Thoracic aorta (tissue), 2 donors: ENCODE results near the gene TNS3. TPM values are rescaled to one million over a fixed set of nuclear protein-coding genes. Genes with fewer than 3 reads are reported as not detected.

Experiments
- ATAC-seq: fragments of 150-250 bp; one replicate; pipeline ENCODE4 v1.8.0; 2017; ENCODE audit warnings: low read depth; ENCODE audit not compliant: insufficient number of reproducible peaks, low FRiP score
- DNase-seq: peaks from one replicate; pipeline ENCODE4 v3.0.0-alpha.2; 2020; ENCODE audit warnings: low spot score
- H3K27ac ChIP-seq, 2 donors: fragments of 200-600 bp; sonication (generic); 1 replicate in 1 of 2; 2 replicates in 1 of 2; pipeline ENCODE4 v1.5.1; 2016; ENCODE audit warnings: mild to moderate bottlenecking in 2 of 2, moderate library complexity in 2 of 2
- H3K27me3 ChIP-seq: fragments of 200-600 bp; sonication (generic); replicated peaks from 2 replicates; pipeline ENCODE4 v1.6.0; 2016; ENCODE audit warnings: mild to moderate bottlenecking; ENCODE audit not compliant: insufficient read depth
- H3K36me3 ChIP-seq: fragments of 200-600 bp; sonication (generic); one replicate; pipeline ENCODE4 v1.5.1; 2016
- H3K4me1 ChIP-seq, 2 donors: fragments of 200-600 bp; sonication (generic); 1 replicate in 1 of 2; 2 replicates in 1 of 2; pipeline versions ENCODE4 v1.5.1 to v1.6.0; 2016; ENCODE audit warnings: low read depth in 2 of 2, mild to moderate bottlenecking in 1 of 2; ENCODE audit not compliant: control insufficient read depth in 1 of 2
- H3K4me3 ChIP-seq: fragments of 200-600 bp; sonication (generic); 2 replicates; pipeline ENCODE4 v1.5.1; 2016; ENCODE audit warnings: mild to moderate bottlenecking
- H3K9me3 ChIP-seq: fragments of 200-600 bp; sonication (generic); 2 replicates; pipeline ENCODE4 v1.5.1; 2016
- total RNA-seq, 2 donors: library from RNA; depleted of rRNA; stranded (reverse); fragments of >200 nt; gene quantifications; one replicate each; pipeline versions ENCODE4 v1.1.0 to v1.2.3, GENCODE V29; 2016
- TF ChIP-seq, protein P1 (sequence below): fragments of 200-600 bp; sonication (generic); IDR thresholded peaks from one replicate; pipeline ENCODE4 v1.5.1; 2019; ENCODE audit warnings: antibody characterized with exemption

TNS3 gene
- total RNA-seq, 2 donors from 2014 or later = 138 to 151 TPM

DNA sequence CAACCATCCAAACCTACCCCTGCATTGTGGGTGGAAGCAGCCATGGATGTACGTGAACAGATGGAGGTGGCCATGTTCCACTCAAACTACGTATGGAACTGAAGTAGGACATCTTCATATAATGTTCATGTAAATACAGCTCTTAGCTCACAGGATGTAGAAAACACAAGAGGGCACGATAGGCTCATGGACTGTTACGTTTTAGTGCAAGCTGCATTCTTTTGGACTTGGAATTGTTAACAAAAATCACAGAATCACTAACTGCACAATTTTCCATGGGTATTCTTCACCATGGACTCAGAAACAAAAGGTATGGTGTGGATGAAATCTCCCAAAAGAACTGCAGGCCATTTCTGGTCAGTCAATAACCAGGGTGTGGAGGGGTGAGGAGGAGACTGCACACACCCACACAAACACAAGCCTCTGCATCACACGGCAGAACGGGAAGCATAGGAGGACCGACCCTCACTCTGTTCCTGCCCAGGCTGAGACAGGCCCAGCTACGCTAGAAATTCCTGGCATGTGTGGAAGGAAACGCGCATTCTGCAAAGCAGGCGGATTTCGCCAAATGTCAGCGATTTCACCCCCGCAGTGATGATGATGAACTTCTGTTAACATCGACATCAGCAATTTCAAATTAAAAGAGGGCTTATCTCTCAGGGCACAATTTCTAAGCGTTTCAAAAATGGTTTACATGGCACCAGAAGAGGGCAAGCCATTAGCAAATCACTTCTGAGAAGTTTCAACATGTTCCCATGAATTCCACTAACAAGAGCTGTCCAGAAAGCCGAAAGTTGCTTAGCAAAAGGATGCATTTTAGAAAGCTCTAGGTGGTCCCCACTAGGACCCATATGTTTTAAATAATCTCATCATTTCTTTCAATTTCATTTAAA, 149.0 kb downstream of the TNS3 start:
- ATAC-seq (no peak), DNase-seq (no peak)
- no peaks in the 10 kb centered on the region for H3K9me3 ChIP-seq
- TF ChIP-seq, protein P1, sequence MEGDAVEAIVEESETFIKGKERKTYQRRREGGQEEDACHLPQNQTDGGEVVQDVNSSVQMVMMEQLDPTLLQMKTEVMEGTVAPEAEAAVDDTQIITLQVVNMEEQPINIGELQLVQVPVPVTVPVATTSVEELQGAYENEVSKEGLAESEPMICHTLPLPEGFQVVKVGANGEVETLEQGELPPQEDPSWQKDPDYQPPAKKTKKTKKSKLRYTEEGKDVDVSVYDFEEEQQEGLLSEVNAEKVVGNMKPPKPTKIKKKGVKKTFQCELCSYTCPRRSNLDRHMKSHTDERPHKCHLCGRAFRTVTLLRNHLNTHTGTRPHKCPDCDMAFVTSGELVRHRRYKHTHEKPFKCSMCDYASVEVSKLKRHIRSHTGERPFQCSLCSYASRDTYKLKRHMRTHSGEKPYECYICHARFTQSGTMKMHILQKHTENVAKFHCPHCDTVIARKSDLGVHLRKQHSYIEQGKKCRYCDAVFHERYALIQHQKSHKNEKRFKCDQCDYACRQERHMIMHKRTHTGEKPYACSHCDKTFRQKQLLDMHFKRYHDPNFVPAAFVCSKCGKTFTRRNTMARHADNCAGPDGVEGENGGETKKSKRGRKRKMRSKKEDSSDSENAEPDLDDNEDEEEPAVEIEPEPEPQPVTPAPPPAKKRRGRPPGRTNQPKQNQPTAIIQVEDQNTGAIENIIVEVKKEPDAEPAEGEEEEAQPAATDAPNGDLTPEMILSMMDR = no peak
- no peaks in the 10 kb centered on the region for H3K27me3 ChIP-seq
- H3K4me3 ChIP-seq = no peak overlapping the region
- no peak overlapping the region for H3K27ac ChIP-seq
- H3K36me3 ChIP-seq = no peaks in the 10 kb centered on the region
- no peaks in the 10 kb centered on the region for H3K4me1 ChIP-seq

DNA sequence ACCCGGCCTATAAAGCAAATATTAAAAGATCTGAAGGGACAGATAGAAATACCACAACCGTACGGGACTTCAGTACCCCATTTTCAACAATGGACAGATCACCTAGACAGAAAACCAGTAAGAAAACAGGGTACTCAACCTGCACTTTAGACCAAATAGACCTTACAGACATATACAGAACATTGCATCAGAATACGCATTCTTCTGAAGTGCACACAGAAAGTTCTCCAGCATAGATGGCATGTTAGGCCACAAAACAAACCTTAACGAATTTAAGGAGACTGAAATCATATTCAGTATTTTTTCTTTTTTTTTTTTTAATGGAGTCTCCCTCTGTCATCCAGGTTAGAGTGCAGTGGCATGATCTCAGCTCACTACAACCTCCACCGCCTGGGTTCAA, 151.5 kb downstream of the TNS3 start:
- H3K36me3 ChIP-seq = no peaks in the 10 kb centered on the region
- DNase-seq (no peak), ATAC-seq (no peak)
- H3K9me3 ChIP-seq = no peaks in the 10 kb centered on the region
- TF ChIP-seq, protein P1 = no peak
- peaks cover 3 to 9% of the 10 kb centered on the region in 2 donors for H3K4me1 ChIP-seq
- no peak overlapping the region for H3K4me3 ChIP-seq
- H3K27me3 ChIP-seq = no peaks in the 10 kb centered on the region
- H3K27ac ChIP-seq = no peak overlapping the region

DNA sequence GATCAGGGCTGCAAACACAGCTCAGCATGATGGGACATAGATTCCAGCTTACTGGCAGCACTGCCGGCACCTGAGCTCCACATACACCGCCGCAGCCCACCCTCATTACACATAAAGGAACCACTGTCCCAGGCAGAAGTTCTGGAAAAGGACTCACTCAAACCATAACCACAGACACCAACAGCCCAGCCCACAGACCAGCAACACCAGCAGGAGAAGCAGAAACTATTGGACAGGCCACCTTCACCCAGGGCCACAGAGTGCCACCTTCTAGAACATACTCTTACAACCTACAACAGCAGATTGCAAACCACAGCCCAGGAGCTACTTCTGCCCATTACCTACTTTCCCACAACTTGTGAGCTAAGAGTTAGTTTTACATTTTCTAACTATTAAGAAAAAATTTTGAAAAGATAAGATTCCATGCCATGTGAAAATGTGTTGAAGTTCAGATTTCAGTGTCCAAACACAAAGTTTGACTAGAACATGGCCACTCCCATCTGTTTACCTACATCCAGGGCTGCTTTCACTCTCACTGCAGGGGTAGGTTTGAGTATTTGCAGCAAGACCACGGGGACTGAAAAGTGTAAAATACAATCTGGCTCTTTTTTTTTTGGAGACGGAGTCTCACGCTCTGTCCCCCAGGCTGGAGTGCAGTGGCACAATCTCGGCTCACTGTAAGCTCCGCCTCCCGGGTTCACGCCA, 153.0 kb downstream of the TNS3 start:
- no peak for ATAC-seq
- Histone ChIP-seq H3K4me1 (peaks cover 3 to 9% of the 10 kb centered on the region in 2 donors), H3K36me3 (peaks cover 4% of the 10 kb centered on the region), H3K9me3 (no peaks in the 10 kb centered on the region), H3K4me3 (no peak overlapping the region), H3K27me3 (no peaks in the 10 kb centered on the region), H3K27ac (no peak overlapping the region)
- DNase-seq = no peak
- TF ChIP-seq, protein P1 = no peak

DNA sequence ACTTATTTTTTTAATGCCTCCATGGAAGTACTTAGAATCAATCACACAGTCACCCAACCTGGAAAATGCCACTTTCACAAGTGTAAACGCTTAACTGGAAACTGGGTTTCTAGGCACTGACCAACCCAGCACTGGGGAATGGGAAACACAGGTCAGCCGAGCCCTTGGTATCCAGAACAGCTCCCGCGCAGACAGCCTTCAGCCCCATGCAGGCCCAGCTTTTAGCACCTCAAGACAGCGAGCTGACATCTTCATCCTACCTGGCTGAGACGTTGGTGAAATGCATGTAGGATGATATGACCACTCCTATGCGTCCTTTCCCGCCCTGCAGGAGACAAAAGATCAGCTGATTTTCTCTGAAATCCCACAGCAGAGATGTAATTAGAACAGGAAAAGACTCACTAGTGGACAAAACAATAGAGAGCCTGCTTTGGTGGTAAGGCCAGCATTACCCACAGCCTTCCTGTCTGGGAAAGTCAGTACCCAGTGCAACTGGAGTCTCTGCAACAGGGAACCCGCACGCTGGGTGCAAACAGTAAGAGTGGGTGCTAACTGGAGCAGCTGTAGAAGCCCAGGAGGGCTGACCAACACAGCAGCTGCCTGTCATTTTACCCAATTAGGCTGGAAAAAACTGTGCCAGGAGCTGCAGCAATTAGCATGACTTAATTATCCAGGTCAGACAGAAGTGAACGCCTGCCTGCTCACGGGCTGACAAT, 153.7 kb downstream of the TNS3 start:
- TF ChIP-seq, protein P1 = no peak
- DNase-seq (no peak), ATAC-seq (no peak)
- Histone ChIP-seq H3K4me3 (no peak overlapping the region), H3K4me1 (peaks cover 3 to 9% of the 10 kb centered on the region in 2 donors), H3K27me3 (no peaks in the 10 kb centered on the region), H3K27ac (no peak overlapping the region), H3K9me3 (no peaks in the 10 kb centered on the region), H3K36me3 (peaks cover 9% of the 10 kb centered on the region)
